Smooth muscle cell (in vitro differentiated cells): ENCODE data around the gene PMS1. TPM values are rescaled to one million over a fixed set of nuclear protein-coding genes. Genes with fewer than 3 reads are reported as not detected.

Experiments used
- DNase-seq: peaks from one replicate; lab custom pipeline; 2025; ENCODE audit not compliant: unreplicated experiment; lab: John Stamatoyannopoulos, UW
- H2AFZ ChIP-seq: fragments of 200-600 bp; sonication (generic); 2 replicates; pipeline ENCODE4 v1.6.0; 2016; ENCODE audit warnings: antibody characterized with exemption, low read depth, mild to moderate bottlenecking
- H3F3A ChIP-seq: fragments of 200-600 bp; sonication (generic); 2 replicates; pipeline ENCODE4 v1.6.0; 2017; ENCODE audit warnings: antibody characterized with exemption, low read depth
- H3K27ac ChIP-seq: fragments of 200-600 bp; sonication (generic); 2 replicates; pipeline ENCODE4 v1.5.1; 2016; ENCODE audit warnings: low read depth, mild to moderate bottlenecking
- H3K27me3 ChIP-seq: fragments of 200-600 bp; sonication (generic); 2 replicates; pipeline ENCODE4 v1.6.1; 2016; ENCODE audit warnings: low read depth, mild to moderate bottlenecking
- H3K36me3 ChIP-seq: fragments of 200-600 bp; sonication (generic); 2 replicates; pipeline ENCODE4 v1.5.1; 2016; ENCODE audit warnings: low read depth
- H3K4me1 ChIP-seq: fragments of 200-600 bp; sonication (generic); 2 replicates; pipeline ENCODE4 v1.5.1; 2016; ENCODE audit warnings: low read depth
- H3K4me2 ChIP-seq: fragments of 200-600 bp; sonication (generic); 2 replicates; pipeline ENCODE4 v1.6.0; 2016; ENCODE audit warnings: mild to moderate bottlenecking
- H3K4me3 ChIP-seq: fragments of 200-600 bp; sonication (generic); 2 replicates; pipeline ENCODE4 v1.5.1; 2016; ENCODE audit warnings: mild to moderate bottlenecking
- H3K79me2 ChIP-seq: fragments of 200-600 bp; sonication (generic); 2 replicates; pipeline ENCODE4 v1.6.0; 2016; ENCODE audit warnings: low read depth, mild to moderate bottlenecking
- H3K9ac ChIP-seq: fragments of 200-600 bp; sonication (generic); 2 replicates; pipeline ENCODE4 v1.6.0; 2016; ENCODE audit warnings: low read depth
- H3K9me3 ChIP-seq: fragments of 200-600 bp; sonication (generic); replicated peaks from 2 replicates; pipeline ENCODE4 v1.5.1; 2016; ENCODE audit warnings: low read depth
- H4K20me1 ChIP-seq: fragments of 200-600 bp; sonication (generic); 2 replicates; pipeline ENCODE4 v1.6.0; 2016; ENCODE audit warnings: low read depth
- CTCF ChIP-seq: fragments of 200-600 bp; sonication (generic); IDR thresholded peaks from 2 replicates; pipeline ENCODE4 v1.5.1; 2017; ENCODE audit warnings: borderline replicate concordance, mild to moderate bottlenecking, antibody characterized with exemption; ENCODE audit not compliant: insufficient read depth, poor library complexity, severe bottlenecking
- WGBS: methylation state at CpG from one replicate; pipeline ENCODE4 v1.1.7; 2016; ENCODE audit warnings: low lambda C conversion rate; 5-methylcytosine and 5-hydroxymethylcytosine counted together
- polyA plus RNA-seq: library from polyadenylated mRNA; unstranded; fragments of >200 nt; fragmentation: Nextera tagmentation; extraction: Ambion mirVana; gene quantifications from 2 replicates; pipeline ENCODE4 v1.2.1, GENCODE V29; 2016
- total RNA-seq: library from RNA; depleted of rRNA; stranded (reverse); fragments of >200 nt; gene quantifications from 2 replicates; pipeline ENCODE4 v1.2.3, GENCODE V29; 2014

PMS1 gene
- total and polyA plus RNA-seq, 2 experiments from 2014 or later: 12.4 to 21.9 TPM

- DNase-seq: no peak
- Histone ChIP-seq H3K9ac (no peak overlapping the region), H3K27me3 (no peaks in the 10 kb centered on the region), H3K9me3 (no peaks in the 10 kb centered on the region), H3F3A (no peaks in the 10 kb centered on the region), H3K4me2 (no peak overlapping the region), H3K4me1 (no peaks in the 10 kb centered on the region), H3K79me2 (no peaks in the 10 kb centered on the region), H3K4me3 (no peak overlapping the region), H2AFZ (no peak overlapping the region), H4K20me1 (no peaks in the 10 kb centered on the region), H3K27ac (no peak overlapping the region), H3K36me3 (peaks cover 11% of the 10 kb centered on the region)
- WGBS: 84% methylated on average over 2 of the region's 2 CpGs
- TF ChIP-seq CTCF: no peak
These were observed 18.2 kb downstream of the PMS1 start for GRCh38 chr2:189802396-189802912.

GRCh38 chr2:189803431-189803830 is 19.2 kb downstream of the PMS1 start:
- Histone ChIP-seq H3K9me3 (no peaks in the 10 kb centered on the region), H3K9ac (no peak overlapping the region), H3K27me3 (no peaks in the 10 kb centered on the region), H3K79me2 (no peaks in the 10 kb centered on the region), H3K27ac (no peak overlapping the region), H3K4me3 (no peak overlapping the region), H3F3A (no peaks in the 10 kb centered on the region), H3K4me1 (no peaks in the 10 kb centered on the region), H3K36me3 (peaks cover 11% of the 10 kb centered on the region), H4K20me1 (no peaks in the 10 kb centered on the region), H2AFZ (no peak overlapping the region), H3K4me2 (no peak overlapping the region)
- DNase-seq: no peak
- WGBS: 95% methylated on average over 3 of the region's 3 CpGs
- no peak for TF ChIP-seq CTCF

- no peak for TF ChIP-seq CTCF
- no peaks in the 10 kb centered on the region for H3K79me2 ChIP-seq
- H3K27ac ChIP-seq: no peak overlapping the region
- H3F3A ChIP-seq: no peaks in the 10 kb centered on the region
- no peak overlapping the region for H2AFZ ChIP-seq
- H3K4me2 ChIP-seq: no peak overlapping the region
- H3K27me3 ChIP-seq: no peaks in the 10 kb centered on the region
- no peak overlapping the region for H3K4me3 ChIP-seq
- H4K20me1 ChIP-seq: no peaks in the 10 kb centered on the region
- H3K9me3 ChIP-seq: no peaks in the 10 kb centered on the region
- no peak overlapping the region for H3K9ac ChIP-seq
- no peak for DNase-seq
- H3K4me1 ChIP-seq: no peaks in the 10 kb centered on the region
- peaks cover 9% of the 10 kb centered on the region for H3K36me3 ChIP-seq
- 90% methylated on average over 3 of the region's 3 CpGs for WGBS
These were observed 34.2 kb downstream of the PMS1 start for GRCh38 chr2:189818249-189819038.

GRCh38 chr2:189819297-189819704 is 35.1 kb downstream of the PMS1 start:
- TF ChIP-seq CTCF: no peak
- H3K36me3 ChIP-seq: peaks cover 9% of the 10 kb centered on the region
- DNase-seq: no peak
- WGBS: 86% methylated on average over 1 of the region's 1 CpG
- no peak overlapping the region for H3K9ac ChIP-seq
- no peak overlapping the region for H2AFZ ChIP-seq
- H3K9me3 ChIP-seq: no peaks in the 10 kb centered on the region
- no peak overlapping the region for H3K27ac ChIP-seq
- no peaks in the 10 kb centered on the region for H3K27me3 ChIP-seq
- no peaks in the 10 kb centered on the region for H3F3A ChIP-seq
- H3K4me1 ChIP-seq: no peaks in the 10 kb centered on the region
- no peaks in the 10 kb centered on the region for H3K79me2 ChIP-seq
- no peak overlapping the region for H3K4me2 ChIP-seq
- no peak overlapping the region for H3K4me3 ChIP-seq
- H4K20me1 ChIP-seq: no peaks in the 10 kb centered on the region
